Amniotic stem cell (primary cell): ENCODE data around the gene SWSAP1.
"Not testable (repeated sequence)": the region's sequence is repeated elsewhere in the genome, so short reads cannot be mapped to it uniquely, and the experiment has no call there.

ENCODE experiments used
- DNase-seq: peaks from one replicate; lab custom pipeline; 2025; lab: John Stamatoyannopoulos, UW

The SWSAP1 gene

GRCh38 chr19:11374433-11375142, at the start of gene SWSAP1:
Gene SWSAP1 (plus strand): TSS chr19:11374666. CDS start chr19:11374681, 15 bp downstream.
- DNase-seq, result peak; percentile 100

- no peak for DNase-seq
These were observed 49.6 kb upstream of the SWSAP1 start for GRCh38 chr19:11324748-11325389.

- no peak for DNase-seq
These were observed 48.9 kb upstream of the SWSAP1 start for GRCh38 chr19:11325544-11325943.

GRCh38 chr19:11330127-11330526, 44.3 kb upstream of the SWSAP1 start:
- no peak for DNase-seq

- DNase-seq, result no peak
These were observed 43.0 kb upstream of the SWSAP1 start for GRCh38 chr19:11331502-11331901.

- DNase-seq, result no peak
These were observed 41.6 kb upstream of the SWSAP1 start for GRCh38 chr19:11332822-11333221.

GRCh38 chr19:11333838-11334237, 40.6 kb upstream of the SWSAP1 start:
- not testable (repeated sequence) for DNase-seq

- DNase-seq, result no peak
These were observed 38.9 kb upstream of the SWSAP1 start for GRCh38 chr19:11335449-11336146.

GRCh38 chr19:11337080-11337479, 37.4 kb upstream of the SWSAP1 start:
- no peak for DNase-seq

- DNase-seq, result no peak
These were observed 36.3 kb upstream of the SWSAP1 start for GRCh38 chr19:11338121-11338520.

- DNase-seq, result no peak
These were observed 35.8 kb upstream of the SWSAP1 start for GRCh38 chr19:11338569-11339253.

- DNase-seq, result peak; percentile 40
These were observed 35.0 kb upstream of the SWSAP1 start, which contains the start of gene RAB3D for GRCh38 chr19:11339254-11340098. Gene RAB3D (minus strand): TSS chr19:11339657. CDS start chr19:11337399, 2,258 bp downstream.

GRCh38 chr19:11340099-11340467, 34.4 kb upstream of the SWSAP1 start:
- DNase-seq, result not testable (repeated sequence)

GRCh38 chr19:11342429-11342828, 32.0 kb upstream of the SWSAP1 start:
- DNase-seq, result no peak

GRCh38 chr19:11345122-11345803, 29.2 kb upstream of the SWSAP1 start:
- no peak for DNase-seq

- DNase-seq, result peak; percentile 99
These were observed 28.1 kb upstream of the SWSAP1 start, which contains the start of the genes CCDC159 and TMEM205 for GRCh38 chr19:11346104-11346940. Gene CCDC159 (plus strand): TSS chr19:11346519. CDS start chr19:11346607, 88 bp downstream. Gene TMEM205 (minus strand): TSS chr19:11346268. CDS start chr19:11345619, 649 bp downstream.

GRCh38 chr19:11347546-11348039, 26.9 kb upstream of the SWSAP1 start:
- DNase-seq, result no peak

GRCh38 chr19:11349171-11349570, 25.3 kb upstream of the SWSAP1 start:
- DNase-seq, result no peak

- DNase-seq, result not testable (repeated sequence)
These were observed 20.4 kb upstream of the SWSAP1 start for GRCh38 chr19:11354102-11354501.
